Stimulated activated CD8-positive, alpha-beta memory T cell treated with anti-CD3 and anti-CD28 coated beads, Interleukin-15, amount 100 ng/mL, for 24 hours (primary cell): ENCODE data around the gene IL4.

Experiments
- DNase-seq: peaks from one replicate; pipeline ENCODE4 v3.0.0-alpha.2; 2020; ENCODE audit warnings: low read depth

IL4 gene

DNA sequence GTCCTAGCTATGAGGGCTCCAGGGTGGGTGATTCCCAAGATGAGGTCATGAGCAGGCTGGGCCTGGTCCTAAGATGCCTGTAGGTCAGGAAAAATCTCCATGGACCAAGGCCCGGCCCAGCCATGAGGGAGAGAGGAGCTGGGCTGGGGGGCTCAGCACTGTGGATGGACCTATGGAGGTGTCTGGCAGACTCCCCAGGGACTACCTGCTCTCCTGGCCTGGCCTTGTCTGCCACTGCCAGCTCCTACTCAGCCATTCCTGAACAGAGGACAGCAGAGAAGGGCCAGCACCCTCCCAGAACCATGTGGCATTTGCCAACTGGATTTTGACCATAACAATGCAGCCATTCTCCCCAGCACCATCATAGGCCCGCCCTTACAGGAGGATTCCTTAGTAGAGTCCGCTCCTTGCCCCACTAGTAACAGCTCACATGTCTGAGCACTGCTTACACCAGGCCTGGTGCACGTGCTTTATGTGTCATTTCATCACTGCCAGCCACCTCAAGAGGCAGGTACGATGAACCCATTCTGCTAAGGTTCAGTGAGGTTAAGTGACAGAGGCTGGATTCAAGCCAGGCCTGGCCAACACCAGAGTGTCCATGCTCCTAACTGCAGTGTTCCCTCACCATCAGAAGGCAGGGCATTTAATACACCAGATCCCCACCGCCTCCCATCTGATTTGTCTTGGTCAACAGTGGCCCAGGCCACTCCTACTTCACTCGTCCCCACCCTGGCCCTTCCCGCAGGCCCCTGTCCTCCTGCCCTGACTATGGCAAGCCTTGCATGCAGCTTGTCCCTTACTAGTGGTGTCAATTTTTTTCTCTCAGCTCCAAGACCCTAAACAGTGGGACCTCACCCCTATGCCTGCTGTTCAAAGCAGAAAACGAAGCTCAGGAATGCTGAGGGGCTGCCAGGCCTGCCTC lies 15.1 kb upstream of the IL4 start:
- DNase-seq: no peak

DNA sequence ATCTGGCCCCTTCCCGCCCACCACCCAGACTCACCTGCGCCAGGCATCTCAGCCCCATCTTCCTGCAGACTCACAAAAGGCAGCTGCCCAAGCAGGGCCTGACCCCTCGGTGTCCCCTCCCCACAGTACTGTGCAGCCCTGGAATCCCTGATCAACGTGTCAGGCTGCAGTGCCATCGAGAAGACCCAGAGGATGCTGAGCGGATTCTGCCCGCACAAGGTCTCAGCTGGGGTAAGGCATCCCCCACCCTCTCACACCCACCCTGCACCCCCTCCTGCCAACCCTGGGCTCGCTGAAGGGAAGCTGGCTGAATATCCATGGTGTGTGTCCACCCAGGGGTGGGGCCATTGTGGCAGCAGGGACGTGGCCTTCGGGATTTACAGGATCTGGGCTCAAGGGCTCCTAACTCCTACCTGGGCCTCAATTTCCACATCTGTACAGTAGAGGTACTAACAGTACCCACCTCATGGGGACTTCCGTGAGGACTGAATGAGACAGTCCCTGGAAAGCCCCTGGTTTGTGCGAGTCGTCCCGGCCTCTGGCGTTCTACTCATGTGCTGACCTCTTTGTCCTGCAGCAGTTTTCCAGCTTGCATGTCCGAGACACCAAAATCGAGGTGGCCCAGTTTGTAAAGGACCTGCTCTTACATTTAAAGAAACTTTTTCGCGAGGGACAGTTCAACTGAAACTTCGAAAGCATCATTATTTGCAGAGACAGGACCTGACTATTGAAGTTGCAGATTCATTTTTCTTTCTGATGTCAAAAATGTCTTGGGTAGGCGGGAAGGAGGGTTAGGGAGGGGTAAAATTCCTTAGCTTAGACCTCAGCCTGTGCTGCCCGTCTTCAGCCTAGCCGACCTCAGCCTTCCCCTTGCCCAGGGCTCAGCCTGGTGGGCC lies 13.9 kb upstream of the IL4 start:
- DNase-seq: no peak

DNA sequence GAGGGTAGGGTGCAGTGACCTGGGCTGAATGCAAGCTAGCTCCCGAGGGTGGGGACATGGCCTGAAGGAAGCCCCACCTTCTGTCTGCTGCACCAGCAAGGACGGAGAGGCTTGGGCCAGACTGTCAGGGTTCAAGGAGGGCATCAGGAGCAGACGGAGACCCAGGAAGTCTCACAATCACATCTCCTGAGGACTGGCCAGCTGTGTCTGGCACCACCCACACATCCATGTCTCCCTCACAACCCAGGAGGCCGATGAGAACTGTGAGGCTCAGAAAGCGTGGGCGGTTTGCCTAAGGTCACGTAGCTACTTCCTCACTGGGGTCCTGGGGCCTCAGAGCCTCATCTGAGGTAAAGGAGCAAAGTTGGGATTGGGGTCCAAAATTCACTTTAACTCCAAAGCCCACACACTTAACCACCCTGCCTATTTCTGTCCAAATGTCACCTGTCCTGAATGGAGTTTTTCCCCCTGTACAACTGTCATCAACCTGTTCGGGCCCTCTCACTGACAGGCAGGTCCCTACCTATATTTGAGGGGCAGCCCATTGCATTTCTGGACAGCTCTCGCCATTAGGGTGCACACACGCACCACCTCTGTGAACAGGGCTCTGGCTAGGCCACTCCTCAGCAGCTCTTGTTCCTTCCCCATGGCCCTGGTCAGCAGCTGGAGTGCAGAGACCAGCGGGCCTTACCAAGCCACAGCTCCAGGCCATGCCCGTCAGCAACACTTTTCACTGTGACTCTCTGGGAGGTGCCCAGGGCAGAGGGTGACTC lies 12.4 kb upstream of the IL4 start:
- DNase-seq: no peak

DNA sequence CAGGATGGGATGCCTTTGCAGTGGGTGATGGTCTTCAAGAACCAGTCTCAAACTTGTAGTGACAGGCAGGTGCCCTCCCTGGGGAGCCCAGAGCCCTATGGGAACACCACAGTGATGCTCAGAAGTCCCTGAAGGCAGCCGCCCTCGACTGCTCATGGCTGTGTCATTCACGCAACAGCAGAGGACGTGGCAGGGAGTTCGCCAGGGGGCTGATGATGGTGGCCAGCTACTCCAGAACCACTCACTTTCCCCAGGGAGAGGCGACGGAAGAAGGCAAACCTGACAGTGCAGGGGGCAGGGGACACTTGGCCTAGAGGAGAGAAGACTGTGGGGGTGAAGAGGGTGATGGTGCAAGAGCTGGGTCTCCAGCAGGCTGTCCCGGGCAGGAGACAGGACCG lies 11.8 kb upstream of the IL4 start:
- no peak for DNase-seq

DNA sequence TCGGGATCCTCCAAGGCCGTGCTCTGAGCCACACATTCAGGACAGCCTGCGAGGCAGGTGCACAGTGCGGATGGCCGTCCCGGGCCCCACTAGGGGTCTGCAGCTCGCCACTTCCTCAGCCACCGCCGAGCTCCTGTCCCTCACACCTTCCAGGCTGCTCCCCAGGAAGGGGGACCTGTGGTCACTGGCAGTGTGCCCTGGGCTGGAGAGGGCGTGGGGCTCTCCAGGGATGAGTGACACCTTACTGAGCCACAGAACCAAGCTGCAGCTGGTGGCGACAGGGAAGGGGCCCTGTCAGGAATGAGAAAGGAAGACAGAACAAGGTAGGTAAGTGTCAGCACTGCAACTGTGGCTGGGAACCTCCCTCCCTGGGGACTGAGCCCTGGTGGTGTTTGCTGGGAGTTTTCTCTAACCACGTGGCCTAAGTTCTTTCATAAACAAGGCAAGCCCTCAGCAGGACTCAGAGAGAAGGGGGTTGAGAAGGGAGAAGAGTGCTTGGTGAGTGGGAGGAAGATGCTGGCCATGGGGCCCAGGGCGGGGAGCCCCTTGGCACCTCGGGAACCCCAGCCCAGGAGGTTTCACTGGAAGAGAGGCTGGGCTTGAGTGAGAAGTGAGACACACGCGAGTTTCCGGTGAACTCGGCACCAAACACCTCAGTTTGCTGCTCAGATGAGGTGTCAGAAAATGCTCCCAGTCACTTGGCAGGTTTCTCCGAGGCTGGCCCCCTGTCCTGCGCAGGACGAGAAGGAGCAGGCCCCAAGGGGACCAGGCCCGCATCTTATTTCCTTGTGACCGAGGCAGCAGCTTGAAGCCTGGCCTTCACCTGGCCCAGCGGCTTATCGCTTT lies 10.6 kb upstream of the IL4 start:
- no peak for DNase-seq

DNA sequence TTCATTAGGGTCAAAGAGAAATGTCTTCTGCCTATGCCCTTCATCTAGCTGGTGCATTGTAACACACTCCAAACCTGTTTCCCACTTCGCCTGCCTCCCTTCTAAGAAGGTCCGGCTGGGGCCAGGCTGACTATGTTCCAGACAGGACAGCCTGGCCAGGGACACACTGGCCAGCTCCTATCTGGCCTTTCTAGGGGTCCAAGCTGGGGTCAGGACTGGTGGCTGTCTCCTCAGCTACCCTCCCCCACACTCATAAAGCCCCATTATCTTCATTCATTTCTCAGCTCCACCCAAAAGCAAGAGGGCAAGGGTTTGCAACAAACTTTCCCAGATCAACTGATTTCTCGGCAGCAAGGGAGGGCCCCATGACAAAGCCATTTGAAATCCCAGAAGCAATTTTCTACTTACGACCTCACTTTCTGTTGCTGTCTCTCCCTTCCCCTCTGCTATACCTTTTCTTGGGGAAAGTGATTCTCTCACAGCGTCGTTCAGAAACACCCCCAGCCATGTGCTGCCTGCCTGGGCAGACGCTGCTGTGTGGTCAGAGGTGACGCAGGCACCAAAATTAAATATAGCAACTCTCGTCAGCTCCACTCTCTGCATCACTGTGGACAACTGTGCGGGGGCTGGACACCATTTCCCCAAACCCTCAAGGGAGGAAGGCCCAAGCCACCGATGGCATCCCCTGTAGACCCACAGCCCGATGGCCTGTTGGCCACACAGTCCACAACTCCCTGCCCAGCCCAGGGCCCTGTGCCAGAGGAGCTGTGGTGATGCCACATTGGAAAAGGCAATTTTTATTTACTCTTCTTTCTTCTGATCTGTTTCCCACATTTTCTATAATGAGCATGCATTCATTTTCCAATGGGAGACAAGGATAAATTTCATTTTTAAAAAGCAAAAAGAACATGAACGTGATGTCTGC lies 9.8 kb upstream of the IL4 start:
- DNase-seq: no peak

DNA sequence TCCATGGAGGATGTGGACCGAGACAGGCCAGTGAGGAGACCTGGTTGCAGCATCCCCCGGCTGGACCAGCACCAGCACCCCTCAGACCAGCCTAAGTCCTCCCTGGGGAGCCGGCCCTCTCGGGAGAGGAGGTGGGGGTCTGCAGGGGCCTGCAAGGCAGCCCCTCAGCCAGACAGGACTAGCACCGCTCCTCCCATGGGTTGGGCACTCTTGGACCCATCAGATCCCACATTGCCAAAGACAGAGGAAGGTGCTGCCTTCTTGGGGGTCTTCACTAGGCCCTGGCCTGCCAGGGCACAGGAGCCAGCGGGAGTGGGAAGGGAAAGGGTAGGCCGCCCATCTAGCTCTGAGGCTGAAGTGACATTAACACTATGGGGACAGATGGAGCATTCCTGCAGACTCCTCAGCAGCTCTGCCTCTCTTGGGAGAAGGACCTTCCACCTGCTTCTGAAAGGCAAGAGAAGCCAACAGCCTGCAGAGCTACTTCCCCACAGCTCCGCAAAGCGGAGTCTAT lies 9.0 kb upstream of the IL4 start:
- no peak for DNase-seq

DNA sequence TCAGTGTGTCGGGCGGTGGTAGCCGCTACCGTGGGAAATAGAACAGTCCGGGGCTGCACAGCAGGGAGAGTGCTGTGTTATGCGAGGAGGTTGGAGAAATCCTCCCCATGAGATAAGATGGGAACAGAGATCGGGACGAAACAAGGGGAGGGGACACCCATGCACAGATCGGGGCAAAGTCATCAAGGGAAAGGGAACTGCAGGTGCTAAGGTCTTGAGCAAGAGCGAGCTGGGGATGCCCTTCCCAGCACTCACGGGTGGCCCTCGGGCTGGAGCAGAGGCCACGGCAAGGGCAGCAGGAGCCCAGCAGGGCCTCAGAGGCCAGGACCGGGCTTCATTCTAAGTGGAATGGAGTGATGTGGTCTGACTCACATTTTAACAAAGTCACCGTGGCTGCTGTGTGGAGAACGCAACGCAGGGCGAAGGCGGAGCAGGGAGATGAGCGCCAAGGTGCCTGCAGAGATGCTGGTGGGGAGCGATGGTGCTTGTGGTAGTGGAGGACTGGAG lies 8.2 kb upstream of the IL4 start:
- no peak for DNase-seq

DNA sequence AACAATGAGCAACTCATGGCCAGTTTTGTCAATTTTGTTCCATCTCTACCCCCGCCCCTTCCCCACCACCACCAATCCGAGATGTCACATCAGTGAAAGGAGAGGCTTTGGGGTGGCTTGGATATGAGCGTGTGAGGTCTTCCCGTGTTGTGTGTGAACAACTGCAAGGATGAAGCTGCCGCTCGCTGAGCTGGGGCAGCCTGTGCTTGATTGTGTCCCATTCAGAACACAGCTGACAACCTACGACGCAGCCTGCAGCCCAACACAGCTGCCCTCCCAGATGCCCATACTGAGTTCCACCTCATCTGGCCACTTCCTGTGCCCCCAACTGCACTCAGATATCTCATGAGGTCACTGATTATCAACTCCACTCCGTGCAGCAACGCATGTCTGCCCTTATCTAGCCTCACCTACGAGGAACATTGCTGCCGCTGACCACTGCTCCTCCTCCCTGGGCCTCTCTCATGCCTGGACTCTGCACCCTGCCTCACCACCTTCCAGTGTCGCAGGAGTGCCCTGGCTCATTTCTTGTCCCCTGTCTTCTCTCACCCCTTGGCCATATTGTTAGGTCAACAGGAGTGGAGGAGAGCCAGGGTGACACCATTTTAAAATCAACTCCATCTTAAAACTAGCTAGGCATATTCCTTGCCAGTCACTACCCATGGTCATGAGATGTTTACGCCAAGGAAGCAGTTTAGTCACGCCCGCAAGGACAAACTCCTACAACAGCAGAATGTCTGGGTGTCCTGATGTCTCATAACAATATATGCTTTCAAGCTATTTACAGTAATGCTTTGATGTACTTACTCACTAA lies 7.3 kb upstream of the IL4 start:
- DNase-seq: no peak

DNA sequence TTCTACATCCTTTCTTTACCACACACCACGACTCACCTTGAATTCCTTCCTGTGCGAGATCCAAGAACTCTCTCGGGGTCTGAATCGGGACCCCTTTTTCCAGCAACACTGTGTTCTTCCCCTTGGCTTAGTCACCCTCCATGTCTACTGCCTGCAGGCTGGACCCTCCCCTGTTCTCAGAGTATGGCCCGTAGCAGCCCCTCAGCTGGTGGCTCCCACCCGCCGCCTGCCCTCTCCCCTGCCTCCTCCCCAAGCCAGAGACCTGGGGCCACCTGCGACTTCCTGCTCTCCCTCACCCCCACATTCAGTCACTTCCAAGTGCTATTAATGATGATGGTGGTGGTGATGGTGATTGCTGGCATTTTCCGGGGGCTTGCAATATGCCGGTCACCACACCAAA lies 6.5 kb upstream of the IL4 start:
- DNase-seq: no peak

DNA sequence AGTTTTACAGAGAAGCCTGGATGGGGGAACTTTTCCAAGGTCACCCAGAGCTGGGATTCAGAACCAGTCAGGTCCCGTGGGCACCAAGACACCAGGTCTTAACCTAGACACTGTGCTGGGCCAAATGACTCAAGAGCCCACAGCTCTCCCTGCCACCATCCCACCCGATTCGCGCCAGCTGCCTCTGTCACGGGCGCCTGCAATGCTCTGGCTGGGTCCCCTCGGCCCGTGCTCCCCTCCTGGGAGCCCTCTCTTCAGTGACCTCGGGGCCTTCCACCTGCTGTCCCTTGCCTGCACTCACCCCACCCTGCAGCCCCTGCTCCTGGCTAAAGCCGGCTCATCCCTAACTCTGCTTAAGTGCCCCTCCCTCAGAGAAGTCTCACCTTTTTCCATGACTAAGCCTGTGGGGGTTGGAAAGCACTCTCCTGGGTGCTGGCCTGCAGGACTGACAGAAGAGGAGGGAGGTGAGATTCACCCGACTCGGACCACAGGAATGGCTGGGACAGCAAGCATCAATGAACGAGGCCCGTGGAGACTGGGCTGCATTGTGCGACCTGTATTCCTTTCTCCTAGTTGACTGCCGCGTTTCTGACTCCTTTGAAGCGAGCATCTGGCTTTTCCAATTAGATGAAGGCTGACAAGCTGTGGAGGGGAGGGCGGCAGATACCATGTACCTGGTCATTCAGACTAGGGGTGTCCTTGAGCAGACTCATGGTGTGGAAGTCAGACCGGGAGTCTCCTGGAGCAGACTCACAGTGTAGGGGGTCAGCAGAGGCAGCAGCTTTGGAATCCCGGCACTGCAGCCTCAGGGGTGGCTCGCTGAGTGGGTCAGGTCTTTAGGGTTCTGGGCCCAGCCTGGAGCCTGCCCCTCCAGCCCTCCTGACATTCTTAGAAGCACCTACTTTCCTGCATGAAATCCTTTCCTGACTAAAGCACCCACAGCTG lies 5.8 kb upstream of the IL4 start:
- no peak for DNase-seq

DNA sequence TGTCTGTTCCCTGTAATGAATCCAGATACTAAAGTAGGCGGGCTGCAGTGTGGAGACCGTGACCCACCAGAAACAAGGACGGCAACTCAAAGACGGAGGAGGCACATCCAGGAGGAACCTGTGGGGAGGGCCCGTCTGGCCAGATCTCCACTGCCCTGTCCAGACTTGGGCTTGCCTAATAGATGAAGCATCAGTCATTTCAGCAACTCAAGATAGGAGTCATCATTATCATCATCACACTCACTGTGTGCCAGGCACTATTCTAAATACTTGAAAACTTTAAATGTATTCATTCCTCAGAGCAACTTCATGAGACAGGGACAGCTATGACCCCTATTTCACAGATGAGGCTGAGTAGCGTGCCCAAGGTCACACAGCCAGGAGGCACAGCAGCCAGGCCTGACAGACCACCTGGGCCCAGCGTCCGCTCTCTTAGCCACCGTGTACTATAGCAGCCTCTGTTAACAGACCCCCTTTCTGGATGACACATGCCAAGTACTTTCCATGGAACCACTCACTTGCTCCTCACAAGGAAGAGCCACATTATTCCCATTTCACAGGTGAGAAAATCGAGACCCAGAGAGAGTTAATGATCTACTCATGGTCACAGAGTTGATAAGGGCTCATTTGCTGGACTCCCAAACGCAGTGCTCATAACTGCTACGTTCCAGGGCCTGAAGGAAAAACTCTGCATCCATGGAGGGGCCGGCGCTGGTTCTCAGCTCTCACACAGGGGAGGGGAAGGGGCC lies 4.9 kb upstream of the IL4 start:
- no peak for DNase-seq

DNA sequence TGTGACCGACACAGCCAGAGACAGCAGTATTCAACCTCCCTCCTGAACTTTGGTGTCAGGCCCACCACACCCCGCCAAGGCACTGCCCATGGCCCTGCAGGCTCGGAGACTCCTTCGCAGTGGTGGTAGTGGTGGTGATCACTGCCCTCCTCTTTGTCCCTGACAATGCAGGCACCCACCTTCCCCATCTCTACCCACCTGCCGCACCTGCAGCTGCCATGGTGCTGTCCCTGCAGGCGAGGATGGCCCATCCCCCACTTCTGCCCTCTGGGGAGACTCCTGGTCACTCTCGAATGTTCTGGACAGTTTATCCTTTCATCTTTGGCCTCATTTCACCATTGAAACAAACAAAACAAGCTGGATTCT lies 4.4 kb upstream of the IL4 start:
- no peak for DNase-seq

DNA sequence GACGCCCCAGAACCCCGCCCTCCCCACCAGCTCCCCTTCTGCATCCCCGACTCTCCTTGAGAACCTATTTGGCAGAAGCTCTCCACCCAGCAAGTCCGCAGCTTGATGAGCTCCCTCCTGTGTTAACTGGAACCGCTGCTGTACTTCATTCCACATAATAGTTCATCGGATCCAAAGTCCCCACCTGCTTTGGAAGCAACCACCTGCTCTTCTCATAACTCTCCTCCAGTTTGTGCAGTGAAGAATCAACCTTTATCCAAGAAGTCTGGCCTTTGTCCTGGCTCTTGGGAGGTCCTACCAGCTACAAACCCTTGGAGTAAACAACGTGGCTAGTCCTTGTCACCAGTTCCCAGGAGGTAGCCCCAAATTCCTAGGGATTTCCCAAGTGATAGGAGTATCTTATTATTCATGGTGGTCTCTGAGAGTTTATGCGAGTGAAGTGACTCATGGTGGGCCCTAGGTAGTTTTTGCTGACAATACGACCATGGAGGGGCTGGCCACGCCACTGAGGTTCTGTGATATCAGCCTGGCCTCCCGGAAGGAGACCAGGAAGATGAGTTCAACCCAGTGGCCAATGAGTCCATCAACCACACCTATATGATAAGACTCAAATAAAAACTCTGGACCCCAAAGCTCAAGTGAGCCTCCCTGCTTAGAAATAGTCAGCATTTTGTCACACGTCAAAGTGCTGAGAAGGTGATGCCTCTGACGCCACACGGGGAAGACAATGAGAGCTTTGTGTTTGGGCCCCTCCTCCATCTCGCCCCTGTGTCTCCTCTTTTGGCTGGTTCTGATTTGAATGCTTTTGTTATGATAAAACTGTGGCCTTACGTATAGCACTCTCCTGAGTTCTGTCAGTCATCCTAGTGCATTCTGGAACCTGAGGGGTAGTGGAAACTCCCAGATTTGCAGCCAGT lies 3.6 kb upstream of the IL4 start:
- no peak for DNase-seq

DNA sequence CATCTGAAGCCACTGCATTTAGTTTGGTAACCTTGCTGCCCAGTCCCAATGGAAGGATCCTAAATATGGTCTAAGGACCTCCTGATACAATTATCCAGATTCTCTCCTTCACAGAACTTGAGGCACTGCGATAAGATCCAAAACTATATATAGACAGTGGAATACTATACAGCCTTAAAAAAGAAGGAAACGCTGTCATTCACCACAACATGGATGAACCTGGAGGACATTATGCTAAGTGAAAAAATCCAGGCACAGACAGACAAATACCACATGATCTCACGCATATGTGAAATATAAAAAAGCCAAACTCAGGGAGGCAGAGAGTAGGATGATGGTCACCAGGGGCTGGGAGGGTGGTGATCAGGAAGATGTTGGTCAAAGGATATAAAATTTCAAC lies 2.8 kb upstream of the IL4 start:
- DNase-seq: no peak

DNA sequence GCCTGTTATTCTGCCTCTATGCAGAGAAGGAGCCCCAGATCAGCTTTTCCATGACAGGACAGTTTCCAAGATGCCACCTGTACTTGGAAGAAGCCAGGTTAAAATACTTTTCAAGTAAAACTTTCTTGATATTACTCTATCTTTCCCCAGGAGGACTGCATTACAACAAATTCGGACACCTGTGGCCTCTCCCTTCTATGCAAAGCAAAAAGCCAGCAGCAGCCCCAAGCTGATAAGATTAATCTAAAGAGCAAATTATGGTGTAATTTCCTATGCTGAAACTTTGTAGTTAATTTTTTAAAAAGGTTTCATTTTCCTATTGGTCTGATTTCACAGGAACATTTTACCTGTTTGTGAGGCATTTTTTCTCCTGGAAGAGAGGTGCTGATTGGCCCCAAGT lies 301 bp upstream of the IL4 start:
- no peak for DNase-seq
